ENCODE data around the gene TNFRSF19. TPM values are rescaled to one million over a fixed set of nuclear protein-coding genes. Genes with fewer than 3 reads are reported as not detected.

Gene TNFRSF19
- total and polyA plus RNA-seq, 2 of the 13 experiments (the other 11 are each of a cell fraction or from before 2014, with no cell fraction given): 75.3 to 77.7 TPM

DNA sequence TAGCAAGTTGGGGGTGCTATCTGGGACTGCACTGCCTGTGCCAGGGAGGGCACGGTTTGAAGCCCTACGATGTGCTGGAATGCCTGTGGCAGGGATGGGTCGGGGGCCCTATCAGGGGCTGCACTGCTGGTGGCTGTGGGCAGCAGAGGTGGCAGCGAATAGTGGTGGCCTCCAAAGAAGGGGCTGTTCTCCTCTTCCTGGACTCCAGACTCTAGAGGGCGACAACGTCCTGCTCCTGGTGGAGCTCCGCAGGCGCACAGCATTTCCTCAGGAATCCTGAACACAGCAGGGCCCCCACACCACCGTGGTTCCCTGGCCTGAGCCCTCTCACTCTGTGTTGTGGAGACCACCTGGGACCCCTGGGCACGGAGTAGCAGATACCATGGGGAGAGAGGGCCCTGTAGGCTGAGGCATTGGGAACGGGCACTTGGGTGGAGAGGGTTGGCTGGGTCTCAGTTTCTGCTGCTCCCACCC lies 145.6 kb downstream of the TNFRSF19 start (continued):
- TF ChIP-seq HOXA9 (CRISPR knock-in tag; IDR thresholded peaks at IDR 0.05; ENCODE audit: borderline replicate concordance): no peak
- TF ChIP-seq, protein P1, sequence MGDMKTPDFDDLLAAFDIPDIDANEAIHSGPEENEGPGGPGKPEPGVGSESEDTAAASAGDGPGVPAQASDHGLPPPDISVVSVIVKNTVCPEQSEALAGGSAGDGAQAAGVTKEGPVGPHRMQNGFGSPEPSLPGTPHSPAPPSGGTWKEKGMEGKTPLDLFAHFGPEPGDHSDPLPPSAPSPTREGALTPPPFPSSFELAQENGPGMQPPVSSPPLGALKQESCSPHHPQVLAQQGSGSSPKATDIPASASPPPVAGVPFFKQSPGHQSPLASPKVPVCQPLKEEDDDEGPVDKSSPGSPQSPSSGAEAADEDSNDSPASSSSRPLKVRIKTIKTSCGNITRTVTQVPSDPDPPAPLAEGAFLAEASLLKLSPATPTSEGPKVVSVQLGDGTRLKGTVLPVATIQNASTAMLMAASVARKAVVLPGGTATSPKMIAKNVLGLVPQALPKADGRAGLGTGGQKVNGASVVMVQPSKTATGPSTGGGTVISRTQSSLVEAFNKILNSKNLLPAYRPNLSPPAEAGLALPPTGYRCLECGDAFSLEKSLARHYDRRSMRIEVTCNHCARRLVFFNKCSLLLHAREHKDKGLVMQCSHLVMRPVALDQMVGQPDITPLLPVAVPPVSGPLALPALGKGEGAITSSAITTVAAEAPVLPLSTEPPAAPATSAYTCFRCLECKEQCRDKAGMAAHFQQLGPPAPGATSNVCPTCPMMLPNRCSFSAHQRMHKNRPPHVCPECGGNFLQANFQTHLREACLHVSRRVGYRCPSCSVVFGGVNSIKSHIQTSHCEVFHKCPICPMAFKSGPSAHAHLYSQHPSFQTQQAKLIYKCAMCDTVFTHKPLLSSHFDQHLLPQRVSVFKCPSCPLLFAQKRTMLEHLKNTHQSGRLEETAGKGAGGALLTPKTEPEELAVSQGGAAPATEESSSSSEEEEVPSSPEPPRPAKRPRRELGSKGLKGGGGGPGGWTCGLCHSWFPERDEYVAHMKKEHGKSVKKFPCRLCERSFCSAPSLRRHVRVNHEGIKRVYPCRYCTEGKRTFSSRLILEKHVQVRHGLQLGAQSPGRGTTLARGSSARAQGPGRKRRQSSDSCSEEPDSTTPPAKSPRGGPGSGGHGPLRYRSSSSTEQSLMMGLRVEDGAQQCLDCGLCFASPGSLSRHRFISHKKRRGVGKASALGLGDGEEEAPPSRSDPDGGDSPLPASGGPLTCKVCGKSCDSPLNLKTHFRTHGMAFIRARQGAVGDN (CRISPR knock-in tag; IDR thresholded peaks at IDR 0.05): peak; percentile 48; the same call in 1 of the 2 replicates
- no peak for TF ChIP-seq EED (CRISPR knock-in tag; IDR thresholded peaks at IDR 0.05)
- peak; percentile 46 for TF ChIP-seq ZNF768 (CRISPR knock-in tag; IDR thresholded peaks at IDR 0.05)
- no peak for TF ChIP-seq FOXP4 (CRISPR knock-in tag; IDR thresholded peaks at IDR 0.05)
- 0 out of 2 replicates have a peak, but pooled peaks have one; percentile 27 for TF ChIP-seq ZNF792 (CRISPR knock-in tag; IDR thresholded peaks at IDR 0.05)
- TF ChIP-seq, protein P2, sequence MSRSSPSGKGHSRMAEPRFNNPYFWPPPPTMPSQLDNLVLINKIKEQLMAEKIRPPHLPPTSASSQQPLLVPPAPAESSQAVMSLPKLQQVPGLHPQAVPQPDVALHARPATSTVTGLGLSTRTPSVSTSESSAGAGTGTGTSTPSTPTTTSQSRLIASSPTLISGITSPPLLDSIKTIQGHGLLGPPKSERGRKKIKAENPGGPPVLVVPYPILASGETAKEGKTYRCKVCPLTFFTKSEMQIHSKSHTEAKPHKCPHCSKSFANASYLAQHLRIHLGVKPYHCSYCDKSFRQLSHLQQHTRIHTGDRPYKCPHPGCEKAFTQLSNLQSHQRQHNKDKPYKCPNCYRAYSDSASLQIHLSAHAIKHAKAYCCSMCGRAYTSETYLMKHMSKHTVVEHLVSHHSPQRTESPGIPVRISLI (CRISPR knock-in tag; IDR thresholded peaks at IDR 0.05; ENCODE audit: borderline replicate concordance): 0 out of 2 replicates have a peak, but pooled peaks have one; percentile 16
- TF ChIP-seq JARID2 (CRISPR knock-in tag; IDR thresholded peaks at IDR 0.05; ENCODE audit: insufficient replicate concordance): no peak
- TF ChIP-seq JUN (CRISPR knock-in tag; IDR thresholded peaks at IDR 0.05): 0 out of 2 replicates have a peak, but pooled peaks have one; percentile 31
- no peak for TF ChIP-seq ZNF414 (CRISPR knock-in tag; IDR thresholded peaks at IDR 0.05)
- peak; percentile 51; the same call in 1 of the 2 replicates for TF ChIP-seq ZNF331 (CRISPR knock-in tag; IDR thresholded peaks at IDR 0.05)
- peak; percentile 58 for TF ChIP-seq ZNF891 (CRISPR knock-in tag; IDR thresholded peaks at IDR 0.05)
- no peak for TF ChIP-seq ATF7-NPFF (CRISPR knock-in tag; IDR thresholded peaks at IDR 0.05; ENCODE audit: low read depth)
- TF ChIP-seq TFAP4 (IDR thresholded peaks at IDR 0.05; ENCODE audit: borderline replicate concordance, low read depth): no peak
- TF ChIP-seq FOXA1 (IDR thresholded peaks at IDR 0.05): no peak
- TF ChIP-seq FOXA1 (CRISPR knock-in tag; IDR thresholded peaks at IDR 0.05): 0 out of 2 replicates have a peak, but pooled peaks have one; percentile 44
- TF ChIP-seq ETV5 (CRISPR knock-in tag; IDR thresholded peaks at IDR 0.05; ENCODE audit: borderline replicate concordance): peak; percentile 20; the same call in 1 of the 2 replicates
- peak; percentile 55 for TF ChIP-seq ZMYM4 (CRISPR knock-in tag; IDR thresholded peaks at IDR 0.05)
- 0 out of 2 replicates have a peak, but pooled peaks have one; percentile 22 for TF ChIP-seq ZNF547 (CRISPR knock-in tag; IDR thresholded peaks at IDR 0.05)
- TF ChIP-seq STAG1 (CRISPR knock-in tag; IDR thresholded peaks at IDR 0.05): peak; percentile 95
- TF ChIP-seq ZSCAN31 (CRISPR knock-in tag; IDR thresholded peaks at IDR 0.05; ENCODE audit: low read depth): 0 out of 2 replicates have a peak, but pooled peaks have one; percentile 33
- no peak for TF ChIP-seq FOSL1 (CRISPR knock-in tag; IDR thresholded peaks at IDR 0.05; ENCODE audit: borderline replicate concordance)
- TF ChIP-seq ATF1 (CRISPR knock-in tag; IDR thresholded peaks at IDR 0.05): no peak
